Testis (tissue), 3 donors: ENCODE results near the gene TMEM223. TPM values are rescaled to one million over a fixed set of nuclear protein-coding genes. Genes with fewer than 3 reads are reported as not detected.

Experiments used
- DNase-seq: peaks from one replicate; pipeline ENCODE4 v3.0.0-alpha.2; 2019
- H3K27ac ChIP-seq, 2 donors: fragments of 200-600 bp; sonication (generic); one replicate each; pipeline ENCODE4 v1.5.1; 2019
- H3K27me3 ChIP-seq: fragments of 200-600 bp; sonication (generic); one replicate; pipeline ENCODE4 v1.5.1; 2019
- H3K36me3 ChIP-seq: fragments of 200-600 bp; sonication (generic); one replicate; pipeline ENCODE4 v1.5.1; 2017; ENCODE audit warnings: low read depth; ENCODE audit errors: missing control alignments
- H3K4me1 ChIP-seq: fragments of 200-600 bp; sonication (generic); one replicate; pipeline ENCODE4 v1.5.1; 2019
- H3K4me3 ChIP-seq, 2 donors: fragments of 200-600 bp; sonication (generic); one replicate each; pipeline ENCODE4 v1.5.1; 2017 to 2019
- H3K9me3 ChIP-seq: fragments of 200-600 bp; sonication (generic); one replicate; pipeline ENCODE4 v1.5.1; 2017
- POLR2A ChIP-seq: fragments of 450-650 bp; IDR thresholded peaks from one replicate; pipeline ENCODE4 v1.6.1; 2017; ENCODE audit warnings: antibody characterized with exemption, mild to moderate bottlenecking, moderate library complexity
- WGBS, 2 donors: methylation state at CpG; one replicate each; pipeline ENCODE4 v1.1.5; 2018; 5-methylcytosine and 5-hydroxymethylcytosine counted together
- intact Hi-C: fragments of 100-400 bp; cut with DNase I; formaldehyde crosslinking; loops from one replicate; pipeline ENCODE4 v1.15.1; 2023; ENCODE audit warnings: low total_unique reads
- polyA plus RNA-seq: library from polyadenylated mRNA; stranded (reverse); fragments of 350-450 nt; fragmentation: Illumina TruSeq; extraction: RNeasy Lipid Tissue Mini Kit (QIAGEN cat#74804); gene quantifications from one replicate; pipeline ENCODE4 v1.2.3, GENCODE V29; 2014; ENCODE audit warnings: low read depth, low replicate concordance; ENCODE audit not compliant: insufficient read depth
- total RNA-seq, 2 donors: library from RNA; depleted of rRNA; stranded (reverse); fragments of >200 nt; gene quantifications; one replicate each; pipeline ENCODE4 v1.2.3, GENCODE V29; 2016
- TF ChIP-seq, protein P1 (sequence below), 3 experiments: fragments of 450-650 bp in 2 of 3; fragments of 200-600 bp in 1 of 3; sonication (generic) in 1 of 3; IDR thresholded peaks; one replicate each; pipeline ENCODE4 v1.5.1; 2016 to 2019; ENCODE audit warnings: antibody characterized with exemption in 3 of 3, mild to moderate bottlenecking in 2 of 3, moderate library complexity in 1 of 3

The TMEM223 gene
- total and polyA plus RNA-seq, 3 donors from 2014 or later: 11.5 to 25.5 (median 24.1) TPM

GRCh38 chr11:62782753-62783152 lies 9.1 kb downstream of the TMEM223 start:
- Histone ChIP-seq H3K36me3 (no peaks in the 10 kb centered on the region), H3K9me3 (no peaks in the 10 kb centered on the region), H3K27me3 (no peaks in the 10 kb centered on the region), H3K4me1 (peaks cover 7% of the 10 kb centered on the region), H3K4me3 (no peak overlapping the region), H3K27ac (no peak overlapping the region)
- TF ChIP-seq, protein P1, sequence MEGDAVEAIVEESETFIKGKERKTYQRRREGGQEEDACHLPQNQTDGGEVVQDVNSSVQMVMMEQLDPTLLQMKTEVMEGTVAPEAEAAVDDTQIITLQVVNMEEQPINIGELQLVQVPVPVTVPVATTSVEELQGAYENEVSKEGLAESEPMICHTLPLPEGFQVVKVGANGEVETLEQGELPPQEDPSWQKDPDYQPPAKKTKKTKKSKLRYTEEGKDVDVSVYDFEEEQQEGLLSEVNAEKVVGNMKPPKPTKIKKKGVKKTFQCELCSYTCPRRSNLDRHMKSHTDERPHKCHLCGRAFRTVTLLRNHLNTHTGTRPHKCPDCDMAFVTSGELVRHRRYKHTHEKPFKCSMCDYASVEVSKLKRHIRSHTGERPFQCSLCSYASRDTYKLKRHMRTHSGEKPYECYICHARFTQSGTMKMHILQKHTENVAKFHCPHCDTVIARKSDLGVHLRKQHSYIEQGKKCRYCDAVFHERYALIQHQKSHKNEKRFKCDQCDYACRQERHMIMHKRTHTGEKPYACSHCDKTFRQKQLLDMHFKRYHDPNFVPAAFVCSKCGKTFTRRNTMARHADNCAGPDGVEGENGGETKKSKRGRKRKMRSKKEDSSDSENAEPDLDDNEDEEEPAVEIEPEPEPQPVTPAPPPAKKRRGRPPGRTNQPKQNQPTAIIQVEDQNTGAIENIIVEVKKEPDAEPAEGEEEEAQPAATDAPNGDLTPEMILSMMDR (IDR thresholded peaks at IDR 0.05): no peak
- TF ChIP-seq POLR2A: no peak
- intact Hi-C loops: loop anchor here (10.0 kb wide), 1 partner anchor 72 kb away; no protein-coding TSS in a partner anchor
- DNase-seq: no peak
- 93 to 96% methylated on average over 7 of the region's 7 CpGs for WGBS, 2 donors

DNA sequence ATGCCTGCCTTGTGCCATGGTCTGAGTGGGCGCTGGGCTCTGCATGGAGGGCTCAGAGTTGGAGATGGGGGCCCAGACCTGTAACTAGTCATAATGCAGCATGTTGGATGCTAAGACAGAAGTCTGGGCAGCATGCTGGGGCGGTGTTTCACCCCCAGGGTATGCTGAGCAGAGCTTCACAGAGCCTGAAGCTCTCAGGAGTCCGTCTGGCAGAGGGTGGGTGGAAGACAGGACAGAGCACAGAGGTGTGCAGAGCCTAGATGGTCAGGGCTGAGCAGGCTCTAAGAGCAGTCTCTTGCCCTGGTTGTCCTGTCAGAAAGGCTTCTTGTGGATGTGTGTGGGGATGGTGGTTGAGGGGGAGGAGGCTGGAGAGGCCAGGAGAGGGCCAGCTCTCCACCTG lies 13.4 kb downstream of the TMEM223 start:
- Histone ChIP-seq H3K9me3 (no peaks in the 10 kb centered on the region), H3K4me3 (no peak overlapping the region), H3K27me3 (no peaks in the 10 kb centered on the region), H3K4me1 (no peaks in the 10 kb centered on the region), H3K27ac (no peak overlapping the region), H3K36me3 (no peaks in the 10 kb centered on the region)
- no peak for DNase-seq
- 93% methylated on average over 2 to 3 of the region's 3 CpGs for WGBS, 2 donors
- TF ChIP-seq, protein P1 (IDR thresholded peaks at IDR 0.05): no peak
- TF ChIP-seq POLR2A: no peak
- intact Hi-C loops: no loop called here

DNA sequence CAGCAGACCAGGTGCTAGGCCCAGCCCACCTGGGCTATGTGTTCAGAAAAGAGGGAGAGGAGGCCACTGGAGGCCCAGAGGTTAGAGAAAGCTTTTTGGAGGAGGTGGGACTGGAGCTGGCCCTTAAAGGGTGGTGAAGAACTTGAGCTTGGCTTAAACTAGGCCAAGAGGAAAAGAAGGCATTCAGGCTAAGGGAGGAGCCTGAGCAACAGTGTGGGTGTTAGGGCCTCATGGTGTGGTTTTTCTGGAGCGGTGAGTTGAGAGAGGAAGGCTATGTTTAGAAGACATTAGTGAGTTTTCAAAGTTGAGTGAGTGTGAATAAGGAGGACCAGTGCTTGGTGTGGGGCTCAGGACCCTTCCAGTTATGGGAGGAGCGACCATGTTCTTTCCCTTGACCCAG lies 14.4 kb downstream of the TMEM223 start:
- Histone ChIP-seq H3K4me1 (no peaks in the 10 kb centered on the region), H3K9me3 (no peaks in the 10 kb centered on the region), H3K4me3 (no peak overlapping the region), H3K27me3 (no peaks in the 10 kb centered on the region), H3K27ac (no peak overlapping the region), H3K36me3 (no peaks in the 10 kb centered on the region)
- TF ChIP-seq, protein P1 (IDR thresholded peaks at IDR 0.05): no peak
- no peak for TF ChIP-seq POLR2A
- 88 to 93% methylated on average over 2 of the region's 2 CpGs for WGBS, 2 donors
- no peak for DNase-seq
- intact Hi-C loops: no loop called here

DNA sequence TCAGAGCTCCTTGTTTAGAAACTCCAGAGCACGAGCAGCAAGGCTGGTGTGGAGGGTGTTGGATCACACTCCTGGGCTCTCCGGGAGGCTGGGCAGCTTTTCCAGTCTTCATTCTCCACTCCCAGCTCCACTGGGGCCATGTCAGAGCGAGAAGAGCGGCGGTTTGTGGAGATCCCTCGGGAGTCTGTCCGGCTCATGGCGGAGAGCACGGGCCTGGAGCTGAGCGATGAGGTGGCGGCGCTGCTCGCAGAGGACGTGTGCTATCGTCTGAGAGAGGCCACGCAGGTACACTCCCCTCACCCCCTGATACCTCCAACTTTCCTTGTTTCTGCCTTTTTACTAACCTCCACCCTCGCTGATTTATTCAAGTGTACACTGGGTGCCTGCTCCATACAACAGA lies 16.2 kb downstream of the TMEM223 start:
- H3K9me3 ChIP-seq: no peaks in the 10 kb centered on the region
- no peaks in the 10 kb centered on the region for H3K27me3 ChIP-seq
- no peaks in the 10 kb centered on the region for H3K36me3 ChIP-seq
- H3K4me3 ChIP-seq: no peak overlapping the region
- WGBS, 2 donors: 93 to 94% methylated on average over 17 of the region's 17 CpGs
- intact Hi-C loops: no loop called here
- peaks cover 9% of the 10 kb centered on the region for H3K4me1 ChIP-seq
- DNase-seq: no peak
- TF ChIP-seq POLR2A: no peak
- TF ChIP-seq, protein P1 (IDR thresholded peaks at IDR 0.05): no peak
- no peak overlapping the region for H3K27ac ChIP-seq

GRCh38 chr11:62774407-62774806 lies 17.4 kb downstream of the TMEM223 start:
- 85 to 92% methylated on average over 5 to 6 of the region's 6 CpGs for WGBS, 2 donors
- no peaks in the 10 kb centered on the region for H3K9me3 ChIP-seq
- no peak overlapping the region for H3K27ac ChIP-seq
- no peaks in the 10 kb centered on the region for H3K36me3 ChIP-seq
- H3K27me3 ChIP-seq: no peaks in the 10 kb centered on the region
- H3K4me3 ChIP-seq: no peak overlapping the region
- intact Hi-C loops: no loop called here
- DNase-seq: no peak
- peaks cover 19% of the 10 kb centered on the region for H3K4me1 ChIP-seq
- no peak for TF ChIP-seq POLR2A
- TF ChIP-seq, protein P1 (IDR thresholded peaks at IDR 0.05): no peak
